ENCODE data around the gene BMP7. TPM values are rescaled to one million over a fixed set of nuclear protein-coding genes. Genes with fewer than 3 reads are reported as not detected.

Gene BMP7
- total and polyA plus RNA-seq, 9 of the 15 experiments (the other 6 are each of a cell fraction or from before 2014, with no cell fraction given): 0.18 TPM; not detected in 8

GRCh38 chr20:57190536-57191264 is 75.7 kb downstream of the BMP7 start (continued):
- TF ChIP-seq ZBTB11 (CRISPR knock-in tag; IDR thresholded peaks at IDR 0.05): peak in 1 of 3 experiments; percentile 92; a peak in 2 of 6 replicates

- Histone ChIP-seq H3K27me3 (ENCODE audit: control insufficient read depth in 2 of 2, insufficient read depth in 2 of 2, low read length in 2 of 2) (peaks cover 32 to 64% of the 10 kb centered on the region in 2 experiments; a peak in 4 of 5 replicates), H3K36me3 (ENCODE audit: control insufficient read depth, insufficient read depth, low read length) (no peaks in the 10 kb centered on the region), H3K4me2 (ENCODE audit: insufficient read depth, low read length) (no peak overlapping the region), H3K9ac (ENCODE audit: insufficient read depth in 1 of 2, low read depth in 2 of 2, low read length in 2 of 2) (no peak overlapping the region), H3K9me1 (ENCODE audit: control insufficient read depth, insufficient read depth, low read length) (peaks cover 2% of the 10 kb centered on the region), H3K4me3 (no peak overlapping the region), H3K9me3 (replicated peaks; ENCODE audit: control insufficient read depth, insufficient read depth, low read depth, low read length) (no peaks in the 10 kb centered on the region), H4K20me1 (replicated peaks; ENCODE audit: control insufficient read depth, insufficient read depth, low read length) (peaks cover 7% of the 10 kb centered on the region; the same call in 1 of the 2 replicates), H2AFZ (ENCODE audit: low read depth, low read length) (no peak overlapping the region), H3K27ac (ENCODE audit: extremely low read depth, low read depth, low read length) (no peak overlapping the region), H3K4me1 (replicated peaks in 1 of 2; ENCODE audit: control insufficient read depth in 2 of 2, insufficient read depth in 2 of 2, low read length in 2 of 2) (no peaks in the 10 kb centered on the region), H3K79me2 (ENCODE audit: control insufficient read depth, insufficient read depth, low read length) (no peaks in the 10 kb centered on the region)
- ChIA-PET CTCF (ENCODE audit: low intra/inter-chr PET ratio) (no interaction called here), POLR2A (interaction anchor here (0.6 to 1.5 kb wide), 3 partner anchors 11 to 118 kb away, joined by 3 to 5 read pairs (median 3); no protein-coding TSS in a partner anchor)
- FAIRE-seq (no peak), DNase-seq (ENCODE audit: extremely low read depth in 1 of 4, low spot score in 3 of 4) (no peak), ATAC-seq (no peak)
- no peak for TF ChIP-seq U2AF1 (optimal IDR thresholded peaks at IDR 0.05; ENCODE audit: low read depth, low read length)
- TF ChIP-seq ZNF184 (CRISPR knock-in tag; IDR thresholded peaks at IDR 0.05): no peak
- peak in 1 of 3 experiments; percentile 89; a peak in 2 of 6 replicates for TF ChIP-seq ZBTB11 (CRISPR knock-in tag; IDR thresholded peaks at IDR 0.05)
- TF ChIP-seq SIRT6 (IDR thresholded peaks at IDR 0.05; ENCODE audit: low read depth, low read length): no peak
- no peak for TF ChIP-seq XRCC5 (IDR thresholded peaks at IDR 0.05; ENCODE audit: low read depth, low read length)
- TF ChIP-seq, protein P1, sequence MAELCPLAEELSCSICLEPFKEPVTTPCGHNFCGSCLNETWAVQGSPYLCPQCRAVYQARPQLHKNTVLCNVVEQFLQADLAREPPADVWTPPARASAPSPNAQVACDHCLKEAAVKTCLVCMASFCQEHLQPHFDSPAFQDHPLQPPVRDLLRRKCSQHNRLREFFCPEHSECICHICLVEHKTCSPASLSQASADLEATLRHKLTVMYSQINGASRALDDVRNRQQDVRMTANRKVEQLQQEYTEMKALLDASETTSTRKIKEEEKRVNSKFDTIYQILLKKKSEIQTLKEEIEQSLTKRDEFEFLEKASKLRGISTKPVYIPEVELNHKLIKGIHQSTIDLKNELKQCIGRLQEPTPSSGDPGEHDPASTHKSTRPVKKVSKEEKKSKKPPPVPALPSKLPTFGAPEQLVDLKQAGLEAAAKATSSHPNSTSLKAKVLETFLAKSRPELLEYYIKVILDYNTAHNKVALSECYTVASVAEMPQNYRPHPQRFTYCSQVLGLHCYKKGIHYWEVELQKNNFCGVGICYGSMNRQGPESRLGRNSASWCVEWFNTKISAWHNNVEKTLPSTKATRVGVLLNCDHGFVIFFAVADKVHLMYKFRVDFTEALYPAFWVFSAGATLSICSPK (IDR thresholded peaks at IDR 0.05; ENCODE audit: borderline replicate concordance): no peak
- no peak for TF ChIP-seq CBX2 (IDR thresholded peaks at IDR 0.05; ENCODE audit: insufficient read depth, low read length, poor library complexity, severe bottlenecking)
- no TSS peak for BruUV-seq (replicated peaks)
- intact Hi-C loops (cut with micrococcal nuclease) (no loop called here), in situ Hi-C loops (cut with MboI) (no loop called here)
- whole genome bisulfite sequencing (ENCODE audit: insufficient coverage, low coverage, missing lambda C conversion rate): 2% methylated on average over 5 of the region's 5 CpGs
Observed at GRCh38 chr20:57189713-57190112, 76.7 kb downstream of the BMP7 start.

Data from K562 (cell line).